ENCODE measurements around the gene UNKL.

The UNKL gene

DNA sequence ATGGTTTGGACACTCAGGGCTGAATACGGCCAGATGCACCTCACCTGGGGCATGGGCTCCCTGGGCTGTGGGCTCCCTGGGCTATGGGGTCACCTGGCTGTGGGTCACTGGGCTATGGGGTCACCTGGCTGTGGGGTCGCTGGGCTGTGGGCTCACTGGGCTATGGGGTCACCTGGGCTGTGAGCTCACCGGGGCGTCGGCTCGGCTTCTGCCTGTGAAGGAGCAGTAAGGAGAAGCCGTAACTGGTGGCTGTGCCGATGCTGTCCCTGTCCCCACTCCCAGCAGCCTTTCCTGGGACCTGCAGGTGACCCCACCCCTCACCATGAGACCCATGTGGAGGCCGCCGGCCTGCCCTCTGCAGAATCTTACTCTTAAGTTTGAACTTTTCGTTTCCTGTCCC is 14.5 kb upstream of the UNKL start:
- Histone ChIP-seq H4K20me1 (ENCODE audit: low read depth, low read length) (no peaks in the 10 kb centered on the region), H3K4me3 (ENCODE audit: insufficient read depth, low read length, poor library complexity, severe bottlenecking) (no peak overlapping the region), H3K36me3 (ENCODE audit: low read length) (no peaks in the 10 kb centered on the region), H3K27me3 (ENCODE audit: low read length) (no peaks in the 10 kb centered on the region), H3F3A (ENCODE audit: insufficient read depth) (no peaks in the 10 kb centered on the region), H3K79me2 (ENCODE audit: insufficient read depth, low read length) (no peaks in the 10 kb centered on the region), H3K27ac (ENCODE audit: low read depth, low read length) (no peak overlapping the region), H3K4me2 (ENCODE audit: low read depth, low read length, poor library complexity, severe bottlenecking) (no peak overlapping the region), H3K9ac (ENCODE audit: low read length) (no peak overlapping the region), H3K9me2 (replicated peaks; ENCODE audit: insufficient read depth, low read length) (no peaks in the 10 kb centered on the region), H3K9me3 (ENCODE audit: insufficient read depth, low read length) (no peaks in the 10 kb centered on the region), H2AFZ (ENCODE audit: low read depth, low read length, severe bottlenecking) (no peak overlapping the region)
- TF ChIP-seq EZH2phosphoT487 (conservative IDR thresholded peaks at IDR 0.05; ENCODE audit: low read length): no peak
- TF ChIP-seq, protein P1, sequence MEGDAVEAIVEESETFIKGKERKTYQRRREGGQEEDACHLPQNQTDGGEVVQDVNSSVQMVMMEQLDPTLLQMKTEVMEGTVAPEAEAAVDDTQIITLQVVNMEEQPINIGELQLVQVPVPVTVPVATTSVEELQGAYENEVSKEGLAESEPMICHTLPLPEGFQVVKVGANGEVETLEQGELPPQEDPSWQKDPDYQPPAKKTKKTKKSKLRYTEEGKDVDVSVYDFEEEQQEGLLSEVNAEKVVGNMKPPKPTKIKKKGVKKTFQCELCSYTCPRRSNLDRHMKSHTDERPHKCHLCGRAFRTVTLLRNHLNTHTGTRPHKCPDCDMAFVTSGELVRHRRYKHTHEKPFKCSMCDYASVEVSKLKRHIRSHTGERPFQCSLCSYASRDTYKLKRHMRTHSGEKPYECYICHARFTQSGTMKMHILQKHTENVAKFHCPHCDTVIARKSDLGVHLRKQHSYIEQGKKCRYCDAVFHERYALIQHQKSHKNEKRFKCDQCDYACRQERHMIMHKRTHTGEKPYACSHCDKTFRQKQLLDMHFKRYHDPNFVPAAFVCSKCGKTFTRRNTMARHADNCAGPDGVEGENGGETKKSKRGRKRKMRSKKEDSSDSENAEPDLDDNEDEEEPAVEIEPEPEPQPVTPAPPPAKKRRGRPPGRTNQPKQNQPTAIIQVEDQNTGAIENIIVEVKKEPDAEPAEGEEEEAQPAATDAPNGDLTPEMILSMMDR (IDR thresholded peaks at IDR 0.05; ENCODE audit: insufficient read depth, low read length, poor library complexity, severe bottlenecking): no peak

DNA sequence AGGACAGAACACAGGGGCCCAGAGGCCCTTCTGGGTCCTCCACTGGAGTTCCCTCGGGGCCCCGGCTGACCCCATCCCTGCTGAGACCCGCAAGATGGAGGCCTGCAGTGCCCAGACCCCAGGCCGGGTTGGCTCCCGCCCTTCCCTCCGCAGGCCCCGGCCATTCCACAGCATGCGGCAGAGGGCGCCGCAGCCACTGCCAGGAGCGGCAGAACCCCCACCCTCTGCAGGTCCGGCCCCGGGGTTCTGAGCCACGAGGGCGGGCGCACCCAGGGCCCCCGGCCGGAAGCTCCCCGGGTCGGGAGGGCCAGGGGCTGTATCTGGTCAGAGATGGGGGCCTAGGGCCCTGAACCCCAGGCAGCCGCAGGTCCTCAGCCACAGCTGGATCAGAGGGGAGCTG is 14.0 kb upstream of the UNKL start:
- TF ChIP-seq EZH2phosphoT487 (conservative IDR thresholded peaks at IDR 0.05; ENCODE audit: low read length): no peak
- TF ChIP-seq, protein P1 (IDR thresholded peaks at IDR 0.05; ENCODE audit: insufficient read depth, low read length, poor library complexity, severe bottlenecking): no peak
- H3K79me2 ChIP-seq (ENCODE audit: insufficient read depth, low read length): no peaks in the 10 kb centered on the region
- no peaks in the 10 kb centered on the region for H4K20me1 ChIP-seq (ENCODE audit: low read depth, low read length)
- H3K27ac ChIP-seq (ENCODE audit: low read depth, low read length): no peak overlapping the region
- no peaks in the 10 kb centered on the region for H3K36me3 ChIP-seq (ENCODE audit: low read length)
- H3K4me2 ChIP-seq (ENCODE audit: low read depth, low read length, poor library complexity, severe bottlenecking): no peak overlapping the region
- no peak overlapping the region for H3K9ac ChIP-seq (ENCODE audit: low read length)
- H3K4me3 ChIP-seq (ENCODE audit: insufficient read depth, low read length, poor library complexity, severe bottlenecking): no peak overlapping the region
- no peaks in the 10 kb centered on the region for H3K9me3 ChIP-seq (ENCODE audit: insufficient read depth, low read length)
- H2AFZ ChIP-seq (ENCODE audit: low read depth, low read length, severe bottlenecking): no peak overlapping the region
- no peaks in the 10 kb centered on the region for H3K9me2 ChIP-seq (replicated peaks; ENCODE audit: insufficient read depth, low read length)
- no peaks in the 10 kb centered on the region for H3F3A ChIP-seq (ENCODE audit: insufficient read depth)
- H3K27me3 ChIP-seq (ENCODE audit: low read length): no peaks in the 10 kb centered on the region

DNA sequence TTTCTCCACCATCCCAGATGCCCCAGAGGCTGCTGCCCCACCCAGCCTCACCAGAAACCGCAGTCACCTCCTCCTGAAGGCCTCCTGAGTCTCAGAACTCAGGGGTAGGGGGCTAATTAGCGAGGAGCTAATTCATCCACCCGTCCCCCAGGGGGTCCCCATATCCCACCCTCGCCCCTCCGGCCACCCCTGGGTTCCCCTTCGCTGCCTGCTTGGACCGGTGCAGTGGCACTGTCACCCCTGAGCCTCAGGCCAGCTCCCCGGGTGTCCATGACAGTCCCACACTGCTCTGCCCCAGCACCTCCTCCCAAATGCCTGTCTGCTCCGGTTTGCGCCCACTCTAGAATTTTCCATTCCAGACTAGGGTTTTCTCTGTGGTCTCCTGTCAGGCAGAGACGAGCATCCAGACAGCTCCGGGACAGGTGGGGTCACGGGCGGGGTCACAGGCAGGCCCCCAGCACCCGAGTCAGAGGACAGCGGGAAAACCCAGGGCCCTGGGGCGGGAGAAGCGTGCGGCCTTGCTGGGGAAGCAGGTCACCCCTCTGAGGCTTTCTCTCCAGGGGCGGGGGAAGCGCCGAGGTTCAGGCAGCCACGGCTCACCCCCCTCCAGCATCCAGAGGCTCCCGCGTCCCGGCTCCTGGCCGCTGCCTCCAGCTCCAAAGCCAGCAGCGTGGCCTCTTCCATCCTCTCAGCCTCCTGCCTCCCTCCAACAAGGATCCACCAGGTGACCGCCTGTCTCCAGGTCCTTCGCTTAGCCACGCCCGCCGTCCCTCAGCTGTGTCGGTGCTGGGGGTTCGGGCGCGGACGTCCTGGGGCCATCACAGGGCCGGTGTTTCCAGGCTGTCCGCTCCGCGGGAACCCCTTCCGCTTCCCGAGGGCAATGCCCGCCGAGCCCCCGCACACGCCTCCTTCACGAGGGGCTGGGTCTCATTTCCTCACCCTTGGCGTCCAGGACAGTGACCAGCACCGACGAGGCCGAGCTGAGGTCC is 13.3 kb upstream of the UNKL start:
- Histone ChIP-seq H3F3A (ENCODE audit: insufficient read depth) (no peaks in the 10 kb centered on the region), H3K36me3 (ENCODE audit: low read length) (no peaks in the 10 kb centered on the region), H2AFZ (ENCODE audit: low read depth, low read length, severe bottlenecking) (no peak overlapping the region), H3K79me2 (ENCODE audit: insufficient read depth, low read length) (no peaks in the 10 kb centered on the region), H3K4me2 (ENCODE audit: low read depth, low read length, poor library complexity, severe bottlenecking) (no peak overlapping the region), H4K20me1 (ENCODE audit: low read depth, low read length) (no peaks in the 10 kb centered on the region), H3K27me3 (ENCODE audit: low read length) (no peaks in the 10 kb centered on the region), H3K9me3 (ENCODE audit: insufficient read depth, low read length) (no peaks in the 10 kb centered on the region), H3K4me3 (ENCODE audit: insufficient read depth, low read length, poor library complexity, severe bottlenecking) (no peak overlapping the region), H3K27ac (ENCODE audit: low read depth, low read length) (no peak overlapping the region), H3K9me2 (replicated peaks; ENCODE audit: insufficient read depth, low read length) (no peaks in the 10 kb centered on the region), H3K9ac (ENCODE audit: low read length) (no peak overlapping the region)
- TF ChIP-seq, protein P1 (IDR thresholded peaks at IDR 0.05; ENCODE audit: insufficient read depth, low read length, poor library complexity, severe bottlenecking): no peak
- TF ChIP-seq EZH2phosphoT487 (conservative IDR thresholded peaks at IDR 0.05; ENCODE audit: low read length): no peak
